Purkinje cell (primary cell): ENCODE measurements around the gene RDH13. TPM values are rescaled to one million over a fixed set of nuclear protein-coding genes. Genes with fewer than 3 reads are reported as not detected.

Experiments
- polyA plus RNA-seq: library from polyadenylated mRNA; unstranded; fragments of >200 nt; fragmentation: Nextera tagmentation; gene quantifications from 2 replicates; pipeline ENCODE4 v1.2.1, GENCODE V29; 2014

The RDH13 gene
- 3.8 and 5.6 TPM in 2 replicates for polyA plus RNA-seq

GRCh38 chr19:55062735-55063491 is at the start of gene RDH13:
RDH13 (minus strand) TSS chr19:55063148; CDS start chr19:55063032, 116 bp downstream.

GRCh38 chr19:55075371-55075998 is 12.5 kb upstream of the RDH13 start, which contains the start of gene EPS8L1:
EPS8L1 (plus strand) TSS chr19:55075869; CDS start chr19:55076445, 576 bp downstream.

Other genes starting within 250 kb of the RDH13 start
- gene KIR3DL1, start 246.7 kb downstream of the RDH13 start, polyA plus RNA-seq: not detected in 2 replicates
- gene KIR2DS4, start 230.5 kb downstream of the RDH13 start, polyA plus RNA-seq: not detected in 2 replicates
- not detected in 2 replicates for gene KIR3DL2, start 212.7 kb downstream of the RDH13 start, polyA plus RNA-seq
- not detected in 2 replicates for gene FCAR, start 188.9 kb downstream of the RDH13 start, polyA plus RNA-seq
- gene NCR1, start 157.0 kb downstream of the RDH13 start, polyA plus RNA-seq: not detected in 2 replicates
- not detected in 2 replicates for gene NLRP7, start 115.6 kb downstream of the RDH13 start, polyA plus RNA-seq
- gene NLRP2, start 96.8 kb downstream of the RDH13 start, polyA plus RNA-seq: 0.27 TPM in 1 of 2 replicates, not detected in the other
- 0.60 and 1.1 TPM in 2 replicates for gene GP6, start 24.9 kb downstream of the RDH13 start, polyA plus RNA-seq
- gene EPS8L1, start 12.7 kb upstream of the RDH13 start, polyA plus RNA-seq: 3.7 TPM in 1 of 2 replicates, not detected in the other
- 7.8 and 8.1 TPM in 2 replicates for gene PPP1R12C, start 54.5 kb upstream of the RDH13 start, polyA plus RNA-seq
- gene TNNT1, start 86.1 kb upstream of the RDH13 start, polyA plus RNA-seq: 84.0 and 98.2 TPM in 2 replicates
- not detected in 2 replicates for gene TNNI3, start 94.6 kb upstream of the RDH13 start, polyA plus RNA-seq
- 0.99 TPM in 1 of 2 replicates, not detected in the other for gene DNAAF3, start 103.5 kb upstream of the RDH13 start, polyA plus RNA-seq
- 2.6 and 7.5 TPM in 2 replicates for gene SYT5, start 117.1 kb upstream of the RDH13 start, polyA plus RNA-seq
- gene PTPRH, start 146.4 kb upstream of the RDH13 start, polyA plus RNA-seq: 1.0 TPM in 1 of 2 replicates, not detected in the other
- gene TMEM86B, start 165.6 kb upstream of the RDH13 start, polyA plus RNA-seq: 0.27 and 1.3 TPM in 2 replicates
- gene PPP6R1, start 195.9 kb upstream of the RDH13 start, polyA plus RNA-seq: 1.3 and 2.7 TPM in 2 replicates
- 5.9 and 10.4 TPM in 2 replicates for gene HSPBP1, start 217.0 kb upstream of the RDH13 start, polyA plus RNA-seq
- 0.44 and 2.8 TPM in 2 replicates for gene BRSK1, start 220.8 kb upstream of the RDH13 start, polyA plus RNA-seq